Peyer's patch (tissue), 4 donors: ENCODE data around the gene BUB1B. TPM values are rescaled to one million over a fixed set of nuclear protein-coding genes. Genes with fewer than 3 reads are reported as not detected.
A peak's percentile ranks its signal among the peaks of the same experiment; 100 is the strongest.

ENCODE experiments used
- DNase-seq, 3 donors: peaks; one replicate each; pipeline ENCODE4 v3.0.0-alpha.2; 2017 to 2019
- H3K27ac ChIP-seq, 4 donors: fragments of 200-600 bp; sonication (generic); one replicate each; pipeline ENCODE4 v1.5.1; 2016 to 2019
- H3K27me3 ChIP-seq, 2 donors: fragments of 200-600 bp; sonication (generic); one replicate each; pipeline ENCODE4 v1.5.1; 2019
- H3K36me3 ChIP-seq, 3 donors: fragments of 200-600 bp; sonication (generic); one replicate each; pipeline ENCODE4 v1.5.1; 2016 to 2019
- H3K4me1 ChIP-seq, 4 donors: fragments of 200-600 bp; sonication (generic); one replicate each; pipeline ENCODE4 v1.5.1; 2016 to 2019
- H3K4me3 ChIP-seq, 4 donors: fragments of 200-600 bp; sonication (generic); 1 replicate in 3 of 4; 2 replicates in 1 of 4; pipeline ENCODE4 v1.5.1; 2016 to 2019; ENCODE audit warnings: mild to moderate bottlenecking in 1 of 4
- H3K9me3 ChIP-seq, 4 donors: fragments of 200-600 bp; sonication (generic); one replicate each; pipeline ENCODE4 v1.5.1; 2016 to 2019; ENCODE audit warnings: mild to moderate bottlenecking in 1 of 4
- POLR2A ChIP-seq, 2 donors: fragments of 450-650 bp; IDR thresholded peaks; one replicate each; pipeline ENCODE4 v1.5.1; 2017; ENCODE audit warnings: antibody characterized with exemption in 2 of 2, mild to moderate bottlenecking in 2 of 2, moderate library complexity in 2 of 2
- total RNA-seq, 4 donors: library from RNA; depleted of rRNA; stranded (reverse); fragments of >200 nt; gene quantifications; one replicate each; pipeline ENCODE4 v1.1.0, GENCODE V29; 2016
- TF ChIP-seq, protein P1 (sequence below), 6 experiments: fragments of 450-650 bp in 4 of 6; fragments of 200-600 bp in 2 of 6; sonication (generic) in 1 of 6; IDR thresholded peaks; one replicate each; pipeline ENCODE4 v1.5.1; 2017 to 2019; ENCODE audit warnings: antibody characterized with exemption in 6 of 6, mild to moderate bottlenecking in 3 of 6, moderate library complexity in 1 of 6

The BUB1B gene
- total RNA-seq, 4 donors from 2014 or later = 10.6 to 120 (median 13.3) TPM

DNA sequence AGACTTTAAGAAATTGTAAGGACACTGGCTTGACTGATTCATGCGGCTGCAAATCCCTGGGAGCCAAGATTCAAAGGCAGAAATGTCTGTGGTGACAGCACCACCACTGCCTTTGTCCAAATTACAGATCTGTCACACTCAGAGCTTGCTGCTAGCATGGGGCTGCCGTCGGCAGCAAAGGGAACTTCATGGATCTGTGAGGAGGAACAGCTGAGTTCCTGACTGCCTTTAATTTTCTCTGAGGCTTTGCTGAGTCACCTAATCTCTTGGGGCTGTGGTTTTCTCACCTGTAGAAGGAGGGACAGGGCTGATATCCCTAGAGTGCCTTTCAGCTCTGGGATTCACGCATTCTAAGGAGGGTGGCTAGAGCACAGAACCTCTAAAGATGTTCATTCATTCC lies 73.9 kb downstream of the BUB1B start:
- H3K27ac ChIP-seq = peak overlapping the region in 1 of 4 donors; percentile 42
- H3K4me3 ChIP-seq = no peak overlapping the region
- no peaks in the 10 kb centered on the region for H3K27me3 ChIP-seq
- peak in 1 of 3 donors; percentile 34 for DNase-seq
- H3K4me1 ChIP-seq = peaks cover 0 to 9% (median 4%) of the 10 kb centered on the region in 4 donors
- H3K36me3 ChIP-seq = no peaks in the 10 kb centered on the region
- H3K9me3 ChIP-seq = no peaks in the 10 kb centered on the region
- TF ChIP-seq POLR2A (IDR thresholded peaks at IDR 0.05) = no peak
- TF ChIP-seq, protein P1, sequence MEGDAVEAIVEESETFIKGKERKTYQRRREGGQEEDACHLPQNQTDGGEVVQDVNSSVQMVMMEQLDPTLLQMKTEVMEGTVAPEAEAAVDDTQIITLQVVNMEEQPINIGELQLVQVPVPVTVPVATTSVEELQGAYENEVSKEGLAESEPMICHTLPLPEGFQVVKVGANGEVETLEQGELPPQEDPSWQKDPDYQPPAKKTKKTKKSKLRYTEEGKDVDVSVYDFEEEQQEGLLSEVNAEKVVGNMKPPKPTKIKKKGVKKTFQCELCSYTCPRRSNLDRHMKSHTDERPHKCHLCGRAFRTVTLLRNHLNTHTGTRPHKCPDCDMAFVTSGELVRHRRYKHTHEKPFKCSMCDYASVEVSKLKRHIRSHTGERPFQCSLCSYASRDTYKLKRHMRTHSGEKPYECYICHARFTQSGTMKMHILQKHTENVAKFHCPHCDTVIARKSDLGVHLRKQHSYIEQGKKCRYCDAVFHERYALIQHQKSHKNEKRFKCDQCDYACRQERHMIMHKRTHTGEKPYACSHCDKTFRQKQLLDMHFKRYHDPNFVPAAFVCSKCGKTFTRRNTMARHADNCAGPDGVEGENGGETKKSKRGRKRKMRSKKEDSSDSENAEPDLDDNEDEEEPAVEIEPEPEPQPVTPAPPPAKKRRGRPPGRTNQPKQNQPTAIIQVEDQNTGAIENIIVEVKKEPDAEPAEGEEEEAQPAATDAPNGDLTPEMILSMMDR (IDR thresholded peaks at IDR 0.05) = no peak

DNA sequence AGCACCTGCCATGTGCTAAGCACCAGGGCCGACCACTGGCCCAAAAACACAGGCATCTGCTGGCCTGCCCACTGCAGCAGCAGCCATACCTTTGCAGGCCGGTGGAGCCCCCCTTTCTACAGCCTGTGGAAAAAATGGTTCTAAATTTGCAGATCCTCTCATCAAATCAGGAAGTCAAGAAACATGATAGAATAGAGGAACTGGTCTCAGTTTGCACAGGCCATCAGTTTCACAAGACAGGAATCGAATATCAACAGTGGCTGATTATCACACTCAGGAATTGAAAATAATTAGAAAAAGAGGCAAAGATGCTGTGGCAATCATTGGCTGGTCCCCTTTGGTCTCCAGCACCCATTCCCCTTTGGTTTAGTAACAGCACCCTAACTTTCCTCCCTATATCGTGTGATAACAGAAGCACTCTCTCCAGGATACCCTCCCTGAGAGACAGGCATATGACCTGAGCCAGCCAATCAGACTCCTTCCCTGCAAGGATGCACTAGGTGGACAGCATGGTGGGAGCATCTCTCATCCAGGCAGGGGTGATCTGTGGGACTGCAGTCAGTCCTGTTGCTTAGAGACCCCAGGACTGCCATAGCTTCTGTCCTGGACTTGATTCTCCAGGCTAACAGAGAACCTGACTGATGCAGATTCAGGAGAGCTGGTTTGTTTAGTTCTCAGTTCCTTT lies 74.5 kb downstream of the BUB1B start:
- H3K9me3 ChIP-seq = no peaks in the 10 kb centered on the region
- H3K36me3 ChIP-seq = no peaks in the 10 kb centered on the region
- peaks cover 0 to 9% (median 4%) of the 10 kb centered on the region in 4 donors for H3K4me1 ChIP-seq
- H3K27me3 ChIP-seq = no peaks in the 10 kb centered on the region
- H3K4me3 ChIP-seq = no peak overlapping the region
- DNase-seq = peak in 2 of 3 donors; percentile 41 to 44
- TF ChIP-seq, protein P1 (IDR thresholded peaks at IDR 0.05) = no peak
- TF ChIP-seq POLR2A (IDR thresholded peaks at IDR 0.05) = no peak
- peak overlapping the region in 1 of 4 donors; percentile 42 for H3K27ac ChIP-seq

DNA sequence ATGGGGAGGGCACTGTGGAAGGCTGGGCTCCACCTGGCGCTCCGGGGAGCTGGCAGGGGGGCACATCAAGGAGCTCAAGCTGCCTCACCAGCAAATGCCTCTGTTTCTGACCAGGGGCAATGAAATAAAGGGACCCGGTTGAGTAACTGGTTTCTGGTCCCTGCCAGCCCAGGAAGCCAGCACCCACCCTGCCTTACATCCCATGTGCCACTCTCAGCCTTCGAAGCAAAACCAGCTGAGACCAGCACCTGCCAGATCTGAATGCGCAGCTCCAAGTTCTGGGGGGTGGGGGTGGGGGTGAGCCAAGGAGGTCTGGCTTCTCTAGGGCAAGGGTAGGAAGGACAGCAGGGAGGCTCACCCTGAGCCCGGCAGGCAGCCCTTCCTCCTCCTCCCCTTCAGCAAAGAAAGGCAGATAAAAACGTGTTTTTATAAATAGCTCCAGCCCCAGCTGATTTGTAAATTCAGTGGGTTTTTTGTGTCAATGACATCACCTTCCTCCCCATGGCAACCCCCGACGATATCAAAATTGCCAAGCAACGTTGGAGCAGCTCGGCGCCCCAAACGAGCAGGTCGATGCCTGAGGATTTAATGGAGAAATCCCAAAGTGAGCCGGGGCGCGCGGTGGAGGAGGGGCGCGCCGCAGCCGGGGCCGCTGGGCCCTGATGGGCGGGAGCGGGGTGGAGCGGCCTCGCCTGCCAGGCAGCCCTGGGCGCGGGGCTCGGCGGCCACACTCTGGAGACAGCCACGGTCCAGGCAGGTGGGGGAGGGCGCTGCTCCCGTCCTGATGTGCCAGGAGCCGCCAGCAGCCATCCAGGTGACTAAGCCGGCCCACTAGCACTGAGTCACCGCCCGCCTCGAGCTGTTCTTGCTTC lies 77.9 kb downstream of the BUB1B start, which contains the start of gene PAK6:
Gene PAK6 (plus strand): TSS at position 532 of the 872 bp plus-strand sequence. CDS start 25,723 bp downstream, outside the sequence.
- peak; percentile 15 to 68 (median 65) for DNase-seq
- Histone ChIP-seq H3K4me1 (peaks cover 0 to 9% (median 4%) of the 10 kb centered on the region in 4 donors), H3K36me3 (no peaks in the 10 kb centered on the region), H3K27ac (no peak within 1 kb of the TSS), H3K4me3 (peak within 1 kb of the TSS; percentile 10 to 44 (median 36)), H3K27me3 (no peaks in the 10 kb centered on the region), H3K9me3 (no peaks in the 10 kb centered on the region)
- TF ChIP-seq, protein P1 (IDR thresholded peaks at IDR 0.05) = no peak
- no peak for TF ChIP-seq POLR2A (IDR thresholded peaks at IDR 0.05)

DNA sequence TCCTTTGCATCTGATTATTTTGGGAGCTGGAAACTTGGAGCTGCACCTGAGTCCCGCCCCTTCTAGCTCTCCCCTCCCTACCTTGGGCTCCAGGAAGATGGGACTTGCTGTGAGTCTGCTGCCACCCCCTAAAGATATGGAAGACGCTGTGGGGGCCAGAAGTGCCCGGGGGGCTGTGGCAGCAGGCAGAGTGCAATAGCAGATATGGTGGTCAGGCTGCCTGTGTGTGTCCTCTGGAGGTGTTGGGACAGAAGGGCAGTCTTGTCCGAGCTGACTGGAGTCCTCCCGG lies 78.5 kb downstream of the BUB1B start:
- H3K36me3 ChIP-seq = no peaks in the 10 kb centered on the region
- H3K4me1 ChIP-seq = peaks cover 0 to 9% (median 4%) of the 10 kb centered on the region in 4 donors
- no peaks in the 10 kb centered on the region for H3K9me3 ChIP-seq
- no peak overlapping the region for H3K27ac ChIP-seq
- H3K4me3 ChIP-seq = peak overlapping the region; percentile 10 to 44 (median 36)
- H3K27me3 ChIP-seq = no peaks in the 10 kb centered on the region
- TF ChIP-seq, protein P1 (IDR thresholded peaks at IDR 0.05) = no peak
- TF ChIP-seq POLR2A (IDR thresholded peaks at IDR 0.05) = no peak
- DNase-seq = no peak

DNA sequence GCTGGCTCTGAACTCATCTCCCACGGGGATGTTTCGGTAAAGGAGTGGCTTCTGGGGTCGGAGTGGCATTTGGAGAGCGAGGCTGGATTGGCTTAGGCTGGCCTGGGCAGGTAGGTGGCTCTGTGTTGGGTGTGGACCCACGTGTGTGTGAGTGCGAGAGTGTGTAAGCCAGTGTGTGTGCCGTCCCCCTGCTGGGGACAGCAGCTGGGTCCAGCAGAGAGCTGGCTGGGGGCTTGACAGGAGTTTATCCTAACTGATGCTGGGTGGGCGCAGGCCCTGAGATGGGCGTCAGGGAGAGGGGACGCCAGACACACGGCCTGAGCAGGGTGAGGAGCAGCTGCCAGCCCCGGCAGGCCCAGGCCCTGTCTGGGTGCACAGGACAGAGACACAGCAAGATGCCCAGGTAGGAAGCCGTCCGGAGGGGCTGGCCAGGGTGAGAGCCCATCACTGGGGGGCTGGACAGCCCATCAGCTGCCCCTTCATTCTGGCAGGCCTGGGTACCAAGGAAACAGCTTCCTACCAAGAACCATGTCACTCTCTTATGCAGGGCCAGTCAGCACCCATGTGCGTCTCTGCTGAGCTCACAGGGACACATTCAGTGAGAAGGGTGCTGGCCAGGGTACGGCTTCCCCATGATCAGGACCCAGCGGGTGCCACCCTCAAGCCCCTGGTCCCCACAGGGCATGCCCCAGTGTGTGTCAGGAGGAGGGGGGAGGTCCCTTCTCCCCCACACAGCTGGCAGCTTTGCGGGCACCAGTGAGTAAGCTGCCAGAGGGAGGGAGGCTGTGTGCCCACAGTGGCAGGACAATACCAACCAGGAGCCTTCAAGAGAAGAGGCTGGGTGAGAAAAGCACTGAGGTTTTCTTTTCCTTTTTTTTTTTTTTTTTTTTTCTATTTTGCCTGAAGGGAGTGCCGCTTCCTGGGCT lies 79.1 kb downstream of the BUB1B start:
- Histone ChIP-seq H3K9me3 (no peaks in the 10 kb centered on the region), H3K27me3 (no peaks in the 10 kb centered on the region), H3K4me3 (no peak overlapping the region), H3K27ac (no peak overlapping the region), H3K36me3 (no peaks in the 10 kb centered on the region), H3K4me1 (peaks cover 0 to 9% (median 4%) of the 10 kb centered on the region in 4 donors)
- TF ChIP-seq, protein P1 (IDR thresholded peaks at IDR 0.05) = no peak
- TF ChIP-seq POLR2A (IDR thresholded peaks at IDR 0.05) = no peak
- DNase-seq = peak; percentile 8 to 42 (median 38)
